ENCODE data around the gene NISCH. TPM values are rescaled to one million over a fixed set of nuclear protein-coding genes. Genes with fewer than 3 reads are reported as not detected.
A peak's percentile ranks its signal among the peaks of the same experiment; 100 is the strongest.

The NISCH gene
- total and polyA plus RNA-seq, 2 donors: 27.6 to 62.3 TPM

GRCh38 chr3:52530918-52531826 lies 75.8 kb downstream of the NISCH start:
- 89% methylated on average over 10 of the region's 10 CpGs for WGBS
- peaks cover 15 to 29% of the 10 kb centered on the region in 2 donors for H3K4me1 ChIP-seq (ENCODE audit: control insufficient read depth in 2 of 2, insufficient read depth in 2 of 2, low read length in 2 of 2)
- peaks cover 6 to 18% of the 10 kb centered on the region in 2 donors for H3K36me3 ChIP-seq (ENCODE audit: control insufficient read depth in 2 of 2, insufficient read depth in 2 of 2, low read length in 1 of 2)
- no peak overlapping the region for H3K27ac ChIP-seq (ENCODE audit: low read depth in 1 of 2, low read length in 1 of 2)
- no peak for DNase-seq (ENCODE audit: low read depth in 6 of 9, low spot score in 9 of 9)
- no peak overlapping the region for H3K4me3 ChIP-seq (ENCODE audit: low read length in 2 of 2)
- peaks cover 0 to 1% of the 10 kb centered on the region in 2 donors for H3K9me3 ChIP-seq (ENCODE audit: control insufficient read depth in 2 of 2, insufficient read depth in 1 of 2, low read length in 1 of 2)
- peaks cover 0 to 19% of the 10 kb centered on the region in 2 donors for H3K27me3 ChIP-seq (ENCODE audit: control insufficient read depth in 2 of 2, insufficient read depth in 1 of 2, low read length in 1 of 2)

GRCh38 chr3:52531860-52532516 lies 76.6 kb downstream of the NISCH start:
- peaks cover 6 to 18% of the 10 kb centered on the region in 2 donors for H3K36me3 ChIP-seq (ENCODE audit: control insufficient read depth in 2 of 2, insufficient read depth in 2 of 2, low read length in 1 of 2)
- DNase-seq (ENCODE audit: low read depth in 6 of 9, low spot score in 9 of 9): no peak
- peaks cover 0 to 1% of the 10 kb centered on the region in 2 donors for H3K9me3 ChIP-seq (ENCODE audit: control insufficient read depth in 2 of 2, insufficient read depth in 1 of 2, low read length in 1 of 2)
- peaks cover 0 to 19% of the 10 kb centered on the region in 2 donors for H3K27me3 ChIP-seq (ENCODE audit: control insufficient read depth in 2 of 2, insufficient read depth in 1 of 2, low read length in 1 of 2)
- WGBS: 96% methylated on average over 14 of the region's 14 CpGs
- peak overlapping the region in 1 of 2 donors; percentile 57 for H3K4me3 ChIP-seq (ENCODE audit: low read length in 2 of 2)
- no peak overlapping the region for H3K27ac ChIP-seq (ENCODE audit: low read depth in 1 of 2, low read length in 1 of 2)
- H3K4me1 ChIP-seq (ENCODE audit: control insufficient read depth in 2 of 2, insufficient read depth in 2 of 2, low read length in 2 of 2): peaks cover 16 to 30% of the 10 kb centered on the region in 2 donors

GRCh38 chr3:52532517-52532837 lies 77.1 kb downstream of the NISCH start:
- no peak overlapping the region for H3K27ac ChIP-seq (ENCODE audit: low read depth in 1 of 2, low read length in 1 of 2)
- H3K4me1 ChIP-seq (ENCODE audit: control insufficient read depth in 2 of 2, insufficient read depth in 2 of 2, low read length in 2 of 2): peaks cover 21 to 35% of the 10 kb centered on the region in 2 donors
- peaks cover 0 to 1% of the 10 kb centered on the region in 2 donors for H3K9me3 ChIP-seq (ENCODE audit: control insufficient read depth in 2 of 2, insufficient read depth in 1 of 2, low read length in 1 of 2)
- peaks cover 6 to 13% of the 10 kb centered on the region in 2 donors for H3K36me3 ChIP-seq (ENCODE audit: control insufficient read depth in 2 of 2, insufficient read depth in 2 of 2, low read length in 1 of 2)
- peak overlapping the region; percentile 57 to 65 for H3K4me3 ChIP-seq (ENCODE audit: low read length in 2 of 2)
- WGBS: 41% methylated on average over 5 of the region's 5 CpGs
- peak in 1 of 9 donors; percentile 20 for DNase-seq (ENCODE audit: low read depth in 6 of 9, low spot score in 9 of 9)
- H3K27me3 ChIP-seq (ENCODE audit: control insufficient read depth in 2 of 2, insufficient read depth in 1 of 2, low read length in 1 of 2): peaks cover 0 to 19% of the 10 kb centered on the region in 2 donors

- Histone ChIP-seq H3K36me3 (ENCODE audit: control insufficient read depth in 2 of 2, insufficient read depth in 2 of 2, low read length in 1 of 2) (peaks cover 2 to 9% of the 10 kb centered on the region in 2 donors), H3K4me3 (ENCODE audit: low read length in 2 of 2) (peak overlapping the region; percentile 57 to 65), H3K27ac (ENCODE audit: low read depth in 1 of 2, low read length in 1 of 2) (no peak overlapping the region), H3K9me3 (ENCODE audit: control insufficient read depth in 2 of 2, insufficient read depth in 1 of 2, low read length in 1 of 2) (peaks cover 0 to 1% of the 10 kb centered on the region in 2 donors), H3K27me3 (ENCODE audit: control insufficient read depth in 2 of 2, insufficient read depth in 1 of 2, low read length in 1 of 2) (peaks cover 0 to 19% of the 10 kb centered on the region in 2 donors), H3K4me1 (ENCODE audit: control insufficient read depth in 2 of 2, insufficient read depth in 2 of 2, low read length in 2 of 2) (peaks cover 27 to 40% of the 10 kb centered on the region in 2 donors)
- 4% methylated on average over 78 of the region's 78 CpGs for WGBS
- DNase-seq (ENCODE audit: low read depth in 6 of 9, low spot score in 9 of 9): peak in 1 of 9 donors; percentile 40
Measured at GRCh38 chr3:52532838-52533622, 77.6 kb downstream of the NISCH start.

GRCh38 chr3:52533623-52534280 lies 78.3 kb downstream of the NISCH start, which contains the start of gene NT5DC2:
TSS of gene NT5DC2 (minus strand) at chr3:52533857. CDS start at chr3:52533737, 120 bp downstream.
- Histone ChIP-seq H3K27me3 (ENCODE audit: control insufficient read depth in 2 of 2, insufficient read depth in 1 of 2, low read length in 1 of 2) (peaks cover 0 to 19% of the 10 kb centered on the region in 2 donors), H3K9me3 (ENCODE audit: control insufficient read depth in 2 of 2, insufficient read depth in 1 of 2, low read length in 1 of 2) (peaks cover 0 to 1% of the 10 kb centered on the region in 2 donors), H3K4me3 (ENCODE audit: low read length in 2 of 2) (peak within 1 kb of the TSS; percentile 57 to 65), H3K27ac (ENCODE audit: low read depth in 1 of 2, low read length in 1 of 2) (no peak within 1 kb of the TSS), H3K4me1 (ENCODE audit: control insufficient read depth in 2 of 2, insufficient read depth in 2 of 2, low read length in 2 of 2) (peaks cover 31 to 45% of the 10 kb centered on the region in 2 donors), H3K36me3 (ENCODE audit: control insufficient read depth in 2 of 2, insufficient read depth in 2 of 2, low read length in 1 of 2) (peaks cover 0 to 3% of the 10 kb centered on the region in 2 donors)
- peak in 4 of 9 donors; percentile 37 to 66 (median 54) for DNase-seq (ENCODE audit: low read depth in 6 of 9, low spot score in 9 of 9)
- 5% methylated on average over 89 of the region's 91 CpGs for WGBS

GRCh38 chr3:52534281-52535183 lies 79.1 kb downstream of the NISCH start:
- 90% methylated on average over 57 of the region's 57 CpGs for WGBS
- Histone ChIP-seq H3K27ac (ENCODE audit: low read depth in 1 of 2, low read length in 1 of 2) (no peak overlapping the region), H3K4me1 (ENCODE audit: control insufficient read depth in 2 of 2, insufficient read depth in 2 of 2, low read length in 2 of 2) (peaks cover 32 to 51% of the 10 kb centered on the region in 2 donors), H3K4me3 (ENCODE audit: low read length in 2 of 2) (peak overlapping the region; percentile 22 to 65), H3K27me3 (ENCODE audit: control insufficient read depth in 2 of 2, insufficient read depth in 1 of 2, low read length in 1 of 2) (peaks cover 0 to 19% of the 10 kb centered on the region in 2 donors), H3K36me3 (ENCODE audit: control insufficient read depth in 2 of 2, insufficient read depth in 2 of 2, low read length in 1 of 2) (no peaks in the 10 kb centered on the region), H3K9me3 (ENCODE audit: control insufficient read depth in 2 of 2, insufficient read depth in 1 of 2, low read length in 1 of 2) (peaks cover 0 to 1% of the 10 kb centered on the region in 2 donors)
- no peak for DNase-seq (ENCODE audit: low read depth in 6 of 9, low spot score in 9 of 9)

GRCh38 chr3:52535411-52536111 lies 80.2 kb downstream of the NISCH start:
- peak in 1 of 9 donors; percentile 10 for DNase-seq (ENCODE audit: low read depth in 6 of 9, low spot score in 9 of 9)
- 93% methylated on average over 19 of the region's 19 CpGs for WGBS

More at GRCh38 chr3:52535411-52536111, 80.2 kb downstream of the NISCH start:
- Histone ChIP-seq H3K27ac (ENCODE audit: low read depth in 1 of 2, low read length in 1 of 2) (no peak overlapping the region), H3K27me3 (ENCODE audit: control insufficient read depth in 2 of 2, insufficient read depth in 1 of 2, low read length in 1 of 2) (peaks cover 0 to 19% of the 10 kb centered on the region in 2 donors), H3K4me1 (ENCODE audit: control insufficient read depth in 2 of 2, insufficient read depth in 2 of 2, low read length in 2 of 2) (peaks cover 32 to 51% of the 10 kb centered on the region in 2 donors), H3K9me3 (ENCODE audit: control insufficient read depth in 2 of 2, insufficient read depth in 1 of 2, low read length in 1 of 2) (peaks cover 0 to 1% of the 10 kb centered on the region in 2 donors), H3K4me3 (ENCODE audit: low read length in 2 of 2) (peak overlapping the region in 1 of 2 donors; percentile 30), H3K36me3 (ENCODE audit: control insufficient read depth in 2 of 2, insufficient read depth in 2 of 2, low read length in 1 of 2) (no peaks in the 10 kb centered on the region)

Data from thymus (tissue), 11 donors.